Measurements from ENCODE around the gene PRICKLE4.

PRICKLE4 gene

DNA sequence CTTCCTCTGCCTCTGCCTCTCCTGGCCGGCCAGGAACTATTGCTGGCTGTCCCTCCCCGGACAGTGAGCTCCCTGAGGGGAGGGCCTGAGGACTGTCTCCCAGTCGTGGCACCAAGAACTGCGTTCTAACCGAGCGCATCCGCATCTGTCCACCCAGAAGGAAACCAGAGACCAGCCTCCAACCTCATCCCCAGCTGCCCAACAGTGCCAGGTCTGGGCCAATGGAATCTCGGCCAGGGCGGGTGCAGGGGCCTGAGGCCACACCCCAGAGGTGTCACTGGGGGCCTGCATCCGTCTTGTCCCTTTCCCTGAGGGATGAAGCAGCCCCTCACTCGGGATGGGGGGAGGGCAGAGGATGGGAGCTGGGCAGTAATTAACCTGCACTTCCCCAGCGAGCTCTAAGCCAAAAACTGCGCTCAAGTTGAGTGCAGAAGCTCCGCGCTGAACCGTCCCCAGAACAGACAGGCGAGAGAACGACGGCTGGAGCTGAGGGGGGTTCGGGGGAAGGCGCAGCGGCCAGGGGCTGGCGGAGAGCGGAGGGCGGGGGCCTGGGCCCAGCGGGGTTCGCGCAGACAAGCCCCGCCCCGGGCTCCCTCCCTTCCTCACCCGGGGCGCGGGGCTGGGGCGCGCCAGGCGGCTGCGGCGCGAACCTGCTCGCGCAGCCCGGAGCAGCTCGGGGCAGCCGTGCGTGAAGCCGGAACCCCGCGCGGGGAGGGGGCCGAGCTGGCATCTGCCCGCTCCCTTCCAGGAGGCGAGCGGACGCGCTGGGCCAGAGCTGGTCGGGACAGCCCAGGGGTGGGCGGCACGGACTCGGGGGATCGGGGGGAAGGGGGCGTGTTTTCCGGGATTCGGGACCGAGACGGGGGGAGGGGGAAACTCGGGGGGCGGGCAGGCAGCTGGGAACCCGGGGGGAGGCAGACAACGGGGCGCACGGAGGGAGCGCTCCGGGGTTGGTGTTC lies 46.6 kb upstream of the PRICKLE4 start:
- peak; percentile 54 for DNase-seq
- peak overlapping the region; percentile 72 for H3K27ac ChIP-seq
- in situ Hi-C loops (cut with HindIII; ENCODE audit: low pct_ligation_motif_present, low sequenced_read_pairs): no loop called here
- H3K4me3 ChIP-seq (ENCODE audit: low read depth, low read length): peak overlapping the region; percentile 73
- no peaks in the 10 kb centered on the region for H3K27me3 ChIP-seq (replicated peaks)
- TF ChIP-seq, protein P1, sequence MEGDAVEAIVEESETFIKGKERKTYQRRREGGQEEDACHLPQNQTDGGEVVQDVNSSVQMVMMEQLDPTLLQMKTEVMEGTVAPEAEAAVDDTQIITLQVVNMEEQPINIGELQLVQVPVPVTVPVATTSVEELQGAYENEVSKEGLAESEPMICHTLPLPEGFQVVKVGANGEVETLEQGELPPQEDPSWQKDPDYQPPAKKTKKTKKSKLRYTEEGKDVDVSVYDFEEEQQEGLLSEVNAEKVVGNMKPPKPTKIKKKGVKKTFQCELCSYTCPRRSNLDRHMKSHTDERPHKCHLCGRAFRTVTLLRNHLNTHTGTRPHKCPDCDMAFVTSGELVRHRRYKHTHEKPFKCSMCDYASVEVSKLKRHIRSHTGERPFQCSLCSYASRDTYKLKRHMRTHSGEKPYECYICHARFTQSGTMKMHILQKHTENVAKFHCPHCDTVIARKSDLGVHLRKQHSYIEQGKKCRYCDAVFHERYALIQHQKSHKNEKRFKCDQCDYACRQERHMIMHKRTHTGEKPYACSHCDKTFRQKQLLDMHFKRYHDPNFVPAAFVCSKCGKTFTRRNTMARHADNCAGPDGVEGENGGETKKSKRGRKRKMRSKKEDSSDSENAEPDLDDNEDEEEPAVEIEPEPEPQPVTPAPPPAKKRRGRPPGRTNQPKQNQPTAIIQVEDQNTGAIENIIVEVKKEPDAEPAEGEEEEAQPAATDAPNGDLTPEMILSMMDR (IDR thresholded peaks at IDR 0.05; ENCODE audit: low read depth, low read length, missing control alignments): no peak
- H3K36me3 ChIP-seq (replicated peaks): no peaks in the 10 kb centered on the region

DNA sequence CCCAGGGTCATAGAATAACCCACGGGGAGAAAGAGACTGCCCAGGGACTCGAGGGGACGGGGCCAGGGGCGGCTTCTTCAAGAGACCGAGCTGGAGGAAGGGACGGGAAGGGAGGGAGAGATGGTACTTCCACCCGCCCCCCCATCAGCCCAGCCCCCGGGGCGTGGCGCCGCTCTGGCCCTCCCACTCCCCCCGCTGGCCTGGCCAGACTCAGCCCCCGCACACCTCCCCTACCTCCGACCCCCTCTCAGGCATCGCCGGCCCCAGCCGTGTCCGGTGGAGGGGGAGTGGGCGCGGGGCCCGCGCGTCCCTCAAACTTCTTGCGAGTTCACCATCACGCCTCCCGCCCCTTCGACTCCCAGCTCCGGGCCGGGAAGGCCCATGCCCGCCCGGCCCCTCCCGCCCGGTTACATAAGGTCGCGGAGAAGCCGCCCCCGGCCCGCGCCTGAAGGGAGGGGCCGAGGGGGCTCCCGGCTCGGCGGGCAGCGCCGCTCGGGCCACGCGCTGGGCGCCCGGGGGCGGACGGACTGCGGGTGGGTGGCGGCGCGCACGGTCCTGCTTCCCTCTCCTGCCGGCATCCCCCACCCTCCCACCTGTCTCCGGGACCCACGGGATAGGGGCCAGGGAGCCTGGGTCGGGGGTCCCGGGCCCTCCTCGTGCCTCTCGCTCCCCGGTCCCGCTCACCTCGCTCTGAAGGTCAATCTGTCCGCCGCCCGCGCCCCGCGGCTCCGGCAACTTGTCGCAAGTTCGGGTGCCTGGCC lies 45.7 kb upstream of the PRICKLE4 start:
- in situ Hi-C loops (cut with HindIII; ENCODE audit: low pct_ligation_motif_present, low sequenced_read_pairs): no loop called here
- Histone ChIP-seq H3K36me3 (replicated peaks) (no peaks in the 10 kb centered on the region), H3K27ac (peak overlapping the region; percentile 72), H3K4me3 (ENCODE audit: low read depth, low read length) (peak overlapping the region; percentile 73), H3K27me3 (replicated peaks) (no peaks in the 10 kb centered on the region)
- DNase-seq: peak; percentile 67
- TF ChIP-seq, protein P1 (IDR thresholded peaks at IDR 0.05; ENCODE audit: low read depth, low read length, missing control alignments): no peak

DNA sequence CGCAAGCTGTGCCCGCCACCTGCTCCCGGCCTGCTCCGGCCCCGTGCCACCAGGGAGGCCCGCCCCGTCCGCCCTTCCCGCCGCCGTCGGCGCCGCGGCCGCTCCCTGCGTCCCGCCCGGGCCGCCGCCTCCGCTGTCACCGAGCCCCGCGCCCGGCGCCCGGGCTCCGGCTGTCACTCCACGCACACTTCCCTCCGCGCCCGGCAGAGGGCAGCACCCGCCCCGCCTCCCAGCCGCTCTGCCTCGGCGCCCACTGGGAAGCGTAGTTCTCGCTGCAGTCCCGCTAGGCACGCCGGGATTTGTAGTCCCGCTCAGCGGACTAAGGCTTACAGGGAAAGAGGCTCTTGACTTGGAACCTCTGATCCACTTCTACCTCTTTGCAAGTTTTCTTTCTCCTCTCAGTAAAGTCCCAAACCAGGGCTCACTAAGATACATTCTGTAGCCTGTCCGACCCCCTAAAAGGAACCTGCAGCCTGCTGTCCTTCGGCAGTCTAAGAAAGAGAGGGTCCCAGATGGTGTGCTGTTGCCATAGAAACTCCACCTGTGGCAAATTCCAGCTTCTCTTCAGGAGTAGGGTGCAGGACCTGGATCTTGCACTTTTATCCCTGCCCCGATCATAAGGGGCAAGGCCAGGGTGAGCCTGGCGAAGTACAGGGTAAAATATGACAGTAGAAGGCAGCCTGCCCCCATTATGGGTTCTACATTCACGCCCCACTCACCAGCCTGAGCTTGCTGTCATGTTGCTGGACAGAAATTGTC lies 45.0 kb upstream of the PRICKLE4 start, which contains the start of gene TFEB:
Gene TFEB, minus strand, starts transcription at position 182 of the 759 bp plus-strand sequence. CDS start 44,395 bp downstream, outside the sequence.
- no peaks in the 10 kb centered on the region for H3K27me3 ChIP-seq (replicated peaks)
- peak within 1 kb of the TSS; percentile 72 for H3K27ac ChIP-seq
- peak within 1 kb of the TSS; percentile 73 for H3K4me3 ChIP-seq (ENCODE audit: low read depth, low read length)
- peak; percentile 87 for DNase-seq
- in situ Hi-C loops (cut with HindIII; ENCODE audit: low pct_ligation_motif_present, low sequenced_read_pairs): no loop called here
- TF ChIP-seq, protein P1 (IDR thresholded peaks at IDR 0.05; ENCODE audit: low read depth, low read length, missing control alignments): peak; percentile 77
- H3K36me3 ChIP-seq (replicated peaks): no peaks in the 10 kb centered on the region

DNA sequence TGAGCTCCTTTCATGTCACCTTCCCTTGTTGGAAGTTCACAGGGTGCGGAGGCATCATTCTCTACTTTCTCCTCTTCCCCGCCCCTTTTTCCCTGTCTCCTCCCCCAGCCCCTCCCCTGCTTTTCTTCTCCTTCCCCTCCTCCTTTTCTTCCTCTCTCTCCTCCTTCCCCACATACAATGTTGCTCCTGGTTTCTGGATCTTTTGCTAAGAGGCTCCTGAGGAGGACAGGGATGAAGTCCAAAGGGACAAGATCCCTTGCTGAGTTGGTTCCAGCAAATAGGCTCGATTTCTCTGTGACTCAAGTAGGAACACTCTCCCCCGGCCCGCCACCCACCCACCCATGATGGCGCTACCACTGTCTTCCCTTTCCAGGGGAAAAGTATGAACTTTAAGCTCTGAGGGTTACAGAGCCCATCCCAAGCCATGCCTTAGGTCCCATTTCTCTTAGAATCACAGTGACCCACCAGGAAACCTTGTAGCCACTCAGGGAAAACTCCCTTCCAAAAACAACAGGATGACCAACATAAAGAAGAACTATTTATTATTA lies 44.3 kb upstream of the PRICKLE4 start:
- Histone ChIP-seq H3K27ac (no peak overlapping the region), H3K27me3 (replicated peaks) (no peaks in the 10 kb centered on the region), H3K4me3 (ENCODE audit: low read depth, low read length) (peak overlapping the region; percentile 7), H3K36me3 (replicated peaks) (no peaks in the 10 kb centered on the region)
- TF ChIP-seq, protein P1 (IDR thresholded peaks at IDR 0.05; ENCODE audit: low read depth, low read length, missing control alignments): no peak
- DNase-seq: no peak
- in situ Hi-C loops (cut with HindIII; ENCODE audit: low pct_ligation_motif_present, low sequenced_read_pairs): no loop called here

DNA sequence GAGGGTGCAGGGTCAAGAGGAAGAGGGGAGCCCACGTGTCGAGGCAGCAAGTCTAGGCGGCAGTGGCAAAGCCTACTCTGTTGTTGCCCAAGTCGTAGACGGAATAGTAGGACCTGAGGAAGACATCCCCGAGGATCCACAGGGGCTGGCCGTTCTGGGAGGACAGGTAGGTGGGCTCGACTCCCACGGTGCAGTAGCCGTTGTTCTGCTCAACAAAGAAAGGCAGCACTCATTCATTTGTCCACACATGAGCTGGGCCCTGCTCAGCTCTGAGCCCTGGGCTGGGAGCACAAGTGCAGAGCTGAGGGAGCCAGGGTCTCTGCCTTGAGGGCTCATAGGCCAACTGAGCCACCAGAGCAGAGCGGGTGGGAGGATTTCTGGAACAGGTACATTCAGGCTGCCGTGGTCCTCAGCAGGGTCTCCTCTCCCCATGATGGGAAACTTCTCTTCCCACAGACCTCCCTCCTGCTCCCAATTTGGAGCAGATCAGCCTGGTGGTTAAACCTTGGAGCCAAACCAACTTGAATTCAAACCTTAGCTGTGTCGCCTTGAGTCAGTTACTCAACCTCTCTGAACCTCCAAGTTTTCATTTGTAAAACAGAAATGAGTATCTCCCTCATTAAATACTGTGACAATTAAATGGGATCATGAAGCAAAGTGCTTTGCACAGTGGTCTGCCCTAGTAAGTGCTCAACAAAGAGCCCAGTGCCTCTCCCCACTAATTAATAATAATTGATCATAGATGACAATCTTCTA lies 43.6 kb upstream of the PRICKLE4 start:
- in situ Hi-C loops (cut with HindIII; ENCODE audit: low pct_ligation_motif_present, low sequenced_read_pairs): no loop called here
- TF ChIP-seq, protein P1 (IDR thresholded peaks at IDR 0.05; ENCODE audit: low read depth, low read length, missing control alignments): no peak
- no peaks in the 10 kb centered on the region for H3K27me3 ChIP-seq (replicated peaks)
- no peak for DNase-seq
- H3K27ac ChIP-seq: no peak overlapping the region
- no peak overlapping the region for H3K4me3 ChIP-seq (ENCODE audit: low read depth, low read length)
- no peaks in the 10 kb centered on the region for H3K36me3 ChIP-seq (replicated peaks)
